Lower leg skin (tissue), 4 donors: ENCODE results near the gene ISM1. TPM values are rescaled to one million over a fixed set of nuclear protein-coding genes. Genes with fewer than 3 reads are reported as not detected.

ENCODE experiments used
- DNase-seq, 2 donors: peaks; one replicate each; pipeline ENCODE4 v3.0.0-alpha.2; 2019; ENCODE audit warnings: low spot score in 2 of 2
- H3K4me3 ChIP-seq: fragments of 200-600 bp; sonication (generic); 2 replicates; pipeline ENCODE4 v1.5.1; 2017; ENCODE audit warnings: mild to moderate bottlenecking, low read depth; ENCODE audit not compliant: poor library complexity, severe bottlenecking
- CTCF ChIP-seq, 3 donors: fragments of 450-650 bp; IDR thresholded peaks; one replicate each; pipeline ENCODE4 v1.5.1; 2016; ENCODE audit warnings: antibody characterized with exemption in 3 of 3, mild to moderate bottlenecking in 3 of 3, moderate library complexity in 2 of 3
- POLR2A ChIP-seq, 2 donors: fragments of 450-650 bp; IDR thresholded peaks; one replicate each; pipeline ENCODE4 v1.6.1; 2016 to 2017; ENCODE audit warnings: antibody characterized with exemption in 2 of 2, mild to moderate bottlenecking in 1 of 2, moderate library complexity in 1 of 2
- WGBS, 2 donors: methylation state at CpG; one replicate each; pipeline ENCODE4 v1.1.5; 2018; 5-methylcytosine and 5-hydroxymethylcytosine counted together
- intact Hi-C: fragments of 100-400 bp; cut with DNase I; formaldehyde crosslinking; loops from one replicate; pipeline ENCODE4 v1.15.0; 2023; ENCODE audit warnings: low total_unique reads
- total RNA-seq, 4 donors: library from RNA; depleted of rRNA; stranded (reverse); fragments of >200 nt; gene quantifications; one replicate each; pipeline ENCODE4 v1.1.0, GENCODE V29; 2016

ISM1 gene
- total RNA-seq, 4 donors from 2014 or later, result 12.4 to 27.6 (median 24.1) TPM

- 90% methylated on average over 5 of the region's 5 CpGs for WGBS, 2 donors
- no peak for TF ChIP-seq POLR2A (IDR thresholded peaks at IDR 0.05)
- no peak for TF ChIP-seq CTCF (IDR thresholded peaks at IDR 0.05)
Observed at GRCh38 chr20:13313201-13313600, 92.1 kb downstream of the ISM1 start.

GRCh38 chr20:13317439-13317838 is 96.4 kb downstream of the ISM1 start:
- intact Hi-C loops, result no loop called here
- TF ChIP-seq POLR2A (IDR thresholded peaks at IDR 0.05) (no peak), CTCF (IDR thresholded peaks at IDR 0.05) (no peak)
- WGBS, 2 donors, result 94% methylated on average over 1 of the region's 1 CpG
- no peak overlapping the region for H3K4me3 ChIP-seq
- no peak for DNase-seq

More at GRCh38 chr20:13313201-13313600, 92.1 kb downstream of the ISM1 start:
- no peak for DNase-seq
- no peak overlapping the region for H3K4me3 ChIP-seq
- intact Hi-C loops, result no loop called here

GRCh38 chr20:13318871-13319521 is 97.9 kb downstream of the ISM1 start:
- TF ChIP-seq CTCF (IDR thresholded peaks at IDR 0.05), result no peak
- TF ChIP-seq POLR2A (IDR thresholded peaks at IDR 0.05), result no peak
- DNase-seq, result no peak
- WGBS, 2 donors, result 74 to 85% methylated on average over 5 of the region's 5 CpGs
- H3K4me3 ChIP-seq, result no peak overlapping the region
- intact Hi-C loops, result no loop called here

GRCh38 chr20:13320702-13321101 is 99.6 kb downstream of the ISM1 start:
- DNase-seq, result no peak
- H3K4me3 ChIP-seq, result no peak overlapping the region
- TF ChIP-seq CTCF (IDR thresholded peaks at IDR 0.05), result no peak
- TF ChIP-seq POLR2A (IDR thresholded peaks at IDR 0.05), result no peak
- intact Hi-C loops, result no loop called here
- 94 to 95% methylated on average over 4 of the region's 4 CpGs for WGBS, 2 donors

- WGBS, 2 donors, result 74 to 92% methylated on average over 7 of the region's 7 CpGs
- no peak overlapping the region for H3K4me3 ChIP-seq
- intact Hi-C loops, result no loop called here
- no peak for TF ChIP-seq CTCF (IDR thresholded peaks at IDR 0.05)
- no peak for TF ChIP-seq POLR2A (IDR thresholded peaks at IDR 0.05)
- DNase-seq, result no peak
Observed at GRCh38 chr20:13321416-13321815, 100.3 kb downstream of the ISM1 start.

- no peak overlapping the region for H3K4me3 ChIP-seq
- WGBS, 2 donors, result 42 to 57% methylated on average over 5 of the region's 5 CpGs
- DNase-seq, result peak in 1 of 2 donors; percentile 65
- TF ChIP-seq CTCF (IDR thresholded peaks at IDR 0.05) (no peak), POLR2A (IDR thresholded peaks at IDR 0.05) (no peak)
- intact Hi-C loops, result no loop called here
Observed at GRCh38 chr20:13322198-13322597, 101.1 kb downstream of the ISM1 start.
